Activated CD8-positive, alpha-beta memory T cell treated with anti-CD3 and anti-CD28 coated beads, Interleukin-2, amount 50 U/mL, for 24 hours (primary cell): ENCODE results near the gene UBR4.

Source experiments
- DNase-seq: peaks from one replicate; pipeline ENCODE4 v3.0.0-alpha.2; 2020; ENCODE audit errors: extremely low read depth

The UBR4 gene

GRCh38 chr1:19036813-19037605, 173.1 kb downstream of the UBR4 start:
- no peak for DNase-seq

- no peak for DNase-seq
Observed at GRCh38 chr1:19036041-19036812, 173.8 kb downstream of the UBR4 start.

GRCh38 chr1:19035377-19036040, 174.6 kb downstream of the UBR4 start:
- no peak for DNase-seq

GRCh38 chr1:19034721-19035120, 175.3 kb downstream of the UBR4 start:
- no peak for DNase-seq

GRCh38 chr1:19033926-19034680, 176.0 kb downstream of the UBR4 start:
- DNase-seq, result no peak

GRCh38 chr1:19033515-19033839, 176.6 kb downstream of the UBR4 start:
- DNase-seq, result no peak

GRCh38 chr1:19032701-19033514, 177.2 kb downstream of the UBR4 start:
- DNase-seq, result no peak

- no peak for DNase-seq
Observed at GRCh38 chr1:19032413-19032695, 177.7 kb downstream of the UBR4 start.

GRCh38 chr1:19029191-19030085, 180.6 kb downstream of the UBR4 start:
- no peak for DNase-seq

GRCh38 chr1:19028546-19029129, 181.4 kb downstream of the UBR4 start:
- DNase-seq, result no peak

- no peak for DNase-seq
Observed at GRCh38 chr1:19028110-19028509, 182.0 kb downstream of the UBR4 start.
